Measurements from ENCODE around the gene SMIM28.

The SMIM28 gene

GRCh38 chr6:138382498-138383265, 5.0 kb downstream of the SMIM28 start:
- H3K36me3 ChIP-seq (ENCODE audit: insufficient read depth, low read length) = no peaks in the 10 kb centered on the region
- DNase-seq (ENCODE audit: low read depth, low spot score) = no peak
- H3K27ac ChIP-seq = no peak overlapping the region
- H3K9me3 ChIP-seq (ENCODE audit: low read depth, low read length) = no peaks in the 10 kb centered on the region
- H3K9ac ChIP-seq (ENCODE audit: insufficient read length) = no peak overlapping the region
- no peak overlapping the region for H3K4me3 ChIP-seq
- TF ChIP-seq FOXP2 (optimal IDR thresholded peaks at IDR 0.05; ENCODE audit: control extremely low read depth, extremely low read length, insufficient read depth) (no peak), EZH2 (IDR thresholded peaks at IDR 0.05) (no peak), POLR2AphosphoS5 (IDR thresholded peaks at IDR 0.05; ENCODE audit: borderline replicate concordance, low read depth, low read length) (no peak)

DNA sequence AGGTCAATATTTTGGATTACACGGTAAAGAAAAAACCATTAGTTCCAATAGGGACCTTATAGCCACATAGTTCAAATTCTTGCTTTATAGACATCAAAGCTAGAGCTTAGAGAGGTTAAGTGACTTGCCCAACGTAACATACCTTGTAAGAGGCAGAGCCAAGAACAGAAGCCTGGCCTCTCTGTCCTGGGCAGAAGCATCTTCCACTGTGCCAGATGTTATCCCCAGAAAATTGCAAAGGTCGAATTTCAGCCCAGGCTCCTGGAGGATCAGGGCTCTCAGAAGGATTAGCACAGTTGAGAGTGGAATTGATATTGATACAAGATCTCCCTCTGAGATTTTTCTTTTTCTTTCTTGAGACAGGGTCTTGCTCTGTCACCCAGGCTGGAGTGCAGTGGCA, 6.1 kb downstream of the SMIM28 start:
- no peak overlapping the region for H3K9ac ChIP-seq (ENCODE audit: insufficient read length)

DNA sequence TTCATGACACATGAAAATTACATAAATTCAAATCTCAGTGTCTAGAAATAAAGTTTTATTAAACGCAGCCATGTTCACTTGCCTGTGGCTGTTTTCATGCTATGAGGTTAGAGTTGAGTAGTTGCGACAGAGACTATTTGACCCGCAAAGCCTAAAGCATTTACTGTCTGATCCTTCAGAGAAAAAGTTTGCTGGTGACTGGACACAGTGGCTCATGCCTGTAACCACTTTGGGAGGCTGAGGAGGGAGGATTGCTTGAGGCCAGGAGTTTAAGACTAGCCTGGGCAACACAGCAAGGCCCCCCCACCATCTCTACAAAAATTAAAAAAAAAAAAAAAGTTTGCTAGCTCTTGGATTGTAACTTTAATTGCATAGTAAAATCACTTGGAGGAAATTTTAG, 9.2 kb downstream of the SMIM28 start:
- Histone ChIP-seq H3K9ac (ENCODE audit: insufficient read length) (no peak overlapping the region), H3K9me3 (ENCODE audit: low read depth, low read length) (no peaks in the 10 kb centered on the region), H3K36me3 (ENCODE audit: insufficient read depth, low read length) (no peaks in the 10 kb centered on the region), H3K27ac (no peak overlapping the region), H3K4me3 (no peak overlapping the region)
- no peak for DNase-seq (ENCODE audit: low read depth, low spot score)
- no peak for TF ChIP-seq POLR2AphosphoS5 (IDR thresholded peaks at IDR 0.05; ENCODE audit: borderline replicate concordance, low read depth, low read length)
- no peak for TF ChIP-seq FOXP2 (optimal IDR thresholded peaks at IDR 0.05; ENCODE audit: control extremely low read depth, extremely low read length, insufficient read depth)
- TF ChIP-seq EZH2 (IDR thresholded peaks at IDR 0.05) = no peak

More for the DNA sequence above, 6.1 kb downstream of the SMIM28 start:
- H3K27ac ChIP-seq = no peak overlapping the region
- DNase-seq (ENCODE audit: low read depth, low spot score) = no peak
- H3K9me3 ChIP-seq (ENCODE audit: low read depth, low read length) = no peaks in the 10 kb centered on the region
- H3K4me3 ChIP-seq = no peak overlapping the region
- no peaks in the 10 kb centered on the region for H3K36me3 ChIP-seq (ENCODE audit: insufficient read depth, low read length)
- TF ChIP-seq EZH2 (IDR thresholded peaks at IDR 0.05) = no peak
- no peak for TF ChIP-seq POLR2AphosphoS5 (IDR thresholded peaks at IDR 0.05; ENCODE audit: borderline replicate concordance, low read depth, low read length)
- no peak for TF ChIP-seq FOXP2 (optimal IDR thresholded peaks at IDR 0.05; ENCODE audit: control extremely low read depth, extremely low read length, insufficient read depth)

DNA sequence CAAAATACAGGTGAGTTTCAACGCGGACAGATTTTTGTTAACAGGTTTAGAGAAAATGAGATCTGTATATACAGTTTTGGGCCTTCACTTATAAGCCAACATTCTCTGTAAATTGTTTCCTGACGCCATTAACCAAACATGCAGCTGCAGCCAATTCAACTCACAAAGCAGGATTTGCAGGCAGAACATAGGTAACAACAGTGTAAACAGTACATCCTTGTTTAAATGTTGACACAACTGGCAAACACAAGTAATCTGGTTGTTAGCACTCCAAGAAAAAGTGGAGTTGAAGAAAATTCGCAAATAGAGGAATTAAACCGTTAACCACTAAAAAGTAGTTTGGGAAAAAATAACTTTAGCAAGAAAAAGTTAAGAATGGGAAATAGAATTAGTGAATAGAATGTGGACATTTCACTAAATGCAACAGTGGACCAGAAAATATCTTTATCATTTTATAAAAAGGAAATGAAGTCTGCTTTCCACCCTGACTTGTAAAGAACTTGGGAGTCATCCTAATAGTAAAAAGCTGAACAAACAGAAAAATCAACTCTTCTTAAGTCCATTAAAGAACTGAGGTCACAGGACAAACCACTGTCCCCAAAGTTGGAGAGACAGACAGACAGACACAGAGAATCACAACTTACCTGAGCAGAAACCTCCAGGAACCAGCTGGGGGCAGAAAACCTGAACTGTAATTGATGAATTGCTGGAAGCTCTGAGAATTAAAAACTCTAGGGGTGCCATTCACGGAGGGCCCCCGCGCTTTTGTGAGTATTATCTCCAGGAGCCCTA, 10.1 kb downstream of the SMIM28 start:
- Histone ChIP-seq H3K4me3 (no peak overlapping the region), H3K9ac (ENCODE audit: insufficient read length) (no peak overlapping the region), H3K27ac (no peak overlapping the region), H3K36me3 (ENCODE audit: insufficient read depth, low read length) (no peaks in the 10 kb centered on the region), H3K9me3 (ENCODE audit: low read depth, low read length) (no peaks in the 10 kb centered on the region)
- no peak for DNase-seq (ENCODE audit: low read depth, low spot score)
- TF ChIP-seq FOXP2 (optimal IDR thresholded peaks at IDR 0.05; ENCODE audit: control extremely low read depth, extremely low read length, insufficient read depth) (no peak), POLR2AphosphoS5 (IDR thresholded peaks at IDR 0.05; ENCODE audit: borderline replicate concordance, low read depth, low read length) (no peak), EZH2 (IDR thresholded peaks at IDR 0.05) (no peak)

GRCh38 chr6:138389551-138389950, 11.8 kb downstream of the SMIM28 start:
- no peaks in the 10 kb centered on the region for H3K36me3 ChIP-seq (ENCODE audit: insufficient read depth, low read length)
- H3K27ac ChIP-seq = no peak overlapping the region; the same call in 1 of the 2 replicates

DNA sequence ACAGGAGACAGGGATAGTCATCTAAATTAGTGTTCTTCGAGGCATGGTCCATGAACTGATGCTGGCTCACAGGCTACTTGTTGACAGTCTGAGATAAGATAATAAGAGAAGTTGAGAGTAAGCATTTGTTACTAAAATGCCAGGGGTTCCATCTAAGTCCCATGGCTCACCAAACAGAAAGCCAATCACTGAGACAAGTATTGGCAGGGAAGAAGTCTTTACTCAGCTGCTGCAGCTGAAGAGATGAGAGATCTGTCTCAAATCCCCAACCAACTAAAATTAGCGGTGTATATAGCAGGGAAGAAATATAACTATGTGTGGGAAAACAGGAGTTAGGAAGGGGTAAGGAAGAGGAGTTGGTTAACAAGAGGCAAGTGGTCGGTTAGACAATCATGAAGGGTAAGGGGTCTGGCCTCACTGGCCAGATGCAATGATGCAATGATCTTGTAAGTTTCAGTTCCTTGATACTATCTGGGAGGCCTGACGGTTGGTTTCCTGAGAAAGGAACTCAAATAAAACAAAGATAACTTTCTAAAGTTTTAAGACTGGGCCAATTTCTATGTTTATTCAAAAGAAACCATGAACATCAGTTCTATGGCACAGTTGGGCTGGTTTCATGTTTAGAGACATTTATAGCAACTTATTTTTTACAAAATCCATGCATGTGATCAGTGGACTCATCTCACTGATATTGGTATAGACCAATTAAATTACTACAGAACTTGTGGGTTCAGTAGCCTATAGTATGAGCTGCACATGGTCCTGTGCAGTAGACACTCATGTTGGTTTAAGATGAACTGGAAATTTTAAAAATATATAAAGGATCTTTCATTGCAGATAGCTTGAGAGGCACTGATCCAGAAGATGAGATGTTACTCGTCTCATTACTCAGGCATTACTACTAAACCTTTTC, 16.4 kb downstream of the SMIM28 start:
- Histone ChIP-seq H3K4me3 (no peak overlapping the region), H3K9me3 (ENCODE audit: low read depth, low read length) (no peaks in the 10 kb centered on the region), H3K9ac (ENCODE audit: insufficient read length) (no peak overlapping the region), H3K27ac (no peak overlapping the region), H3K36me3 (ENCODE audit: insufficient read depth, low read length) (no peaks in the 10 kb centered on the region)
- no peak for DNase-seq (ENCODE audit: low read depth, low spot score)
- TF ChIP-seq FOXP2 (optimal IDR thresholded peaks at IDR 0.05; ENCODE audit: control extremely low read depth, extremely low read length, insufficient read depth) (no peak), EZH2 (IDR thresholded peaks at IDR 0.05) (no peak), POLR2AphosphoS5 (IDR thresholded peaks at IDR 0.05; ENCODE audit: borderline replicate concordance, low read depth, low read length) (no peak)

More at GRCh38 chr6:138389551-138389950, 11.8 kb downstream of the SMIM28 start:
- no peaks in the 10 kb centered on the region for H3K9me3 ChIP-seq (ENCODE audit: low read depth, low read length)
- H3K9ac ChIP-seq (ENCODE audit: insufficient read length) = no peak overlapping the region
- DNase-seq (ENCODE audit: low read depth, low spot score) = no peak
- H3K4me3 ChIP-seq = no peak overlapping the region
- TF ChIP-seq EZH2 (IDR thresholded peaks at IDR 0.05) = no peak
- no peak for TF ChIP-seq POLR2AphosphoS5 (IDR thresholded peaks at IDR 0.05; ENCODE audit: borderline replicate concordance, low read depth, low read length)
- no peak for TF ChIP-seq FOXP2 (optimal IDR thresholded peaks at IDR 0.05; ENCODE audit: control extremely low read depth, extremely low read length, insufficient read depth)

DNA sequence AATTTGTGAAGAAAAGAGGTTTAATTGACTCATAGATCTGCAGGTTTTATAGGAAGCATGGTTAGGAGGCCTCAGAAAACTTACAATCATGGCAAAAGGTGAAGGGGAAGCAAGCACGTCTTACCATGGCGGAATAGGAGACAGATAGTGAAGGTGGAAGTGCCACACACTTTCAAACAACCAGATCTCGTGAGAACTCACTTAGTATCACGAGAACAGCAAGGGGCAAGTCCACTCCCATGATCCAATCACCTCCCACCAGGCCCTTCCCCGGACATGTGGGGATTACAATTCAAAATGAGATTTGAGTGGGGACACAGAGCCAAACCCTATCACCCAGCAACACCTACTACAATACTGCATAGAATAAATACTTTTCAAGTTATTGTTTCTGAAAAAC, 19.0 kb downstream of the SMIM28 start:
- Histone ChIP-seq H3K27ac (no peak overlapping the region), H3K9me3 (ENCODE audit: low read depth, low read length) (no peaks in the 10 kb centered on the region), H3K4me3 (no peak overlapping the region), H3K36me3 (ENCODE audit: insufficient read depth, low read length) (no peaks in the 10 kb centered on the region), H3K9ac (ENCODE audit: insufficient read length) (no peak overlapping the region)
- DNase-seq (ENCODE audit: low read depth, low spot score) = no peak
- TF ChIP-seq EZH2 (IDR thresholded peaks at IDR 0.05) = no peak
- TF ChIP-seq FOXP2 (optimal IDR thresholded peaks at IDR 0.05; ENCODE audit: control extremely low read depth, extremely low read length, insufficient read depth) = no peak
- TF ChIP-seq POLR2AphosphoS5 (IDR thresholded peaks at IDR 0.05; ENCODE audit: borderline replicate concordance, low read depth, low read length) = no peak

Measured in SK-N-MC (cell line).